Neural progenitor cell (in vitro differentiated cells): ENCODE data around the gene GRID1. TPM values are rescaled to one million over a fixed set of nuclear protein-coding genes. Genes with fewer than 3 reads are reported as not detected.
A peak's percentile ranks its signal among the peaks of the same experiment; 100 is the strongest.
"Not testable (repeated sequence)": the region's sequence is repeated elsewhere in the genome, so short reads cannot be mapped to it uniquely, and the experiment has no call there.

Experiments
- DNase-seq: peaks from one replicate; pipeline ENCODE4 v3.0.0-alpha.2; 2016; ENCODE audit warnings: low spot score
- H2AFZ ChIP-seq: fragments of 200-600 bp; sonication (generic); replicated peaks from 2 replicates; pipeline ENCODE4 v1.6.1; 2016; ENCODE audit warnings: antibody characterized with exemption
- H3F3A ChIP-seq: fragments of 200-600 bp; sonication (generic); 2 replicates; pipeline ENCODE4 v1.6.1; 2016; ENCODE audit warnings: antibody characterized with exemption, low read depth
- H3K27ac ChIP-seq: fragments of 200-600 bp; sonication (generic); 2 replicates; pipeline ENCODE4 v1.5.1; 2016; ENCODE audit warnings: mild to moderate bottlenecking
- H3K27me3 ChIP-seq: fragments of 200-600 bp; sonication (generic); 2 replicates; pipeline ENCODE4 v1.6.1; 2016; ENCODE audit warnings: mild to moderate bottlenecking, moderate library complexity
- H3K36me3 ChIP-seq: fragments of 200-600 bp; sonication (generic); 2 replicates; pipeline ENCODE4 v1.5.1; 2016
- H3K4me1 ChIP-seq: fragments of 200-600 bp; sonication (generic); 2 replicates; pipeline ENCODE4 v1.6.1; 2016; ENCODE audit warnings: mixed run types
- H3K4me2 ChIP-seq: fragments of 200-600 bp; sonication (generic); 2 replicates; pipeline ENCODE4 v1.6.1; 2016
- H3K4me3 ChIP-seq: fragments of 200-600 bp; sonication (generic); 2 replicates; pipeline ENCODE4 v1.5.1; 2016
- H3K79me2 ChIP-seq: fragments of 200-600 bp; sonication (generic); 2 replicates; pipeline ENCODE4 v1.6.1; 2016; ENCODE audit warnings: low read depth
- H3K9ac ChIP-seq: fragments of 200-600 bp; sonication (generic); 2 replicates; pipeline ENCODE4 v1.6.1; 2016
- H3K9me3 ChIP-seq: fragments of 200-600 bp; sonication (generic); 2 replicates; pipeline ENCODE4 v1.5.1; 2016; ENCODE audit warnings: low read depth
- H4K20me1 ChIP-seq: fragments of 200-600 bp; sonication (generic); 2 replicates; pipeline ENCODE4 v1.6.1; 2016; ENCODE audit warnings: low read depth
- H3K27ac Mint-ChIP-seq: 3 replicates; pipeline ENCODE4 v1.8.0; 2021; ENCODE audit warnings: mixed read lengths
- H3K27me3 Mint-ChIP-seq: 2 replicates; pipeline ENCODE4 v1.8.0; 2022; ENCODE audit warnings: low read depth, mild to moderate bottlenecking, inconsistent platforms, moderate library complexity, mixed read lengths; ENCODE audit not compliant: insufficient read depth
- H3K36me3 Mint-ChIP-seq: 3 replicates; pipeline ENCODE4 v1.8.0; 2021; ENCODE audit warnings: mixed read lengths
- H3K4me1 Mint-ChIP-seq: 3 replicates; pipeline ENCODE4 v1.8.0; 2021; ENCODE audit warnings: mixed read lengths
- H3K4me3 Mint-ChIP-seq: 3 replicates; pipeline ENCODE4 v1.8.0; 2021; ENCODE audit warnings: mild to moderate bottlenecking, moderate library complexity, mixed read lengths
- H3K9me3 Mint-ChIP-seq: 3 replicates; pipeline ENCODE4 v1.8.0; 2020; ENCODE audit warnings: mixed read lengths
- EZH2 ChIP-seq: fragments of 200-600 bp; sonication (generic); IDR thresholded peaks from 2 replicates; pipeline ENCODE4 v1.6.1; 2017; ENCODE audit warnings: antibody characterized with exemption, mild to moderate bottlenecking, moderate library complexity
- EZH2phosphoT487 ChIP-seq: fragments of 200-600 bp; sonication (generic); IDR thresholded peaks from 2 replicates; pipeline ENCODE4 v1.6.1; 2017; ENCODE audit warnings: antibody characterized with exemption
- total RNA-seq: library from RNA; depleted of rRNA; stranded (reverse); fragments of >200 nt; gene quantifications from 2 replicates; pipeline ENCODE4 v1.2.3, GENCODE V29; 2015; ENCODE audit warnings: low replicate concordance
- TF ChIP-seq, protein P1 (sequence below): fragments of 200-600 bp; sonication (generic); IDR thresholded peaks from 2 replicates; pipeline ENCODE4 v1.5.1; 2017; ENCODE audit warnings: antibody characterized with exemption, mild to moderate bottlenecking

GRID1 gene
- total RNA-seq, 1 donor from 2014 or later: not detected

GRCh38 chr10:86244297-86245014, 122.1 kb downstream of the GRID1 start:
- Mint-ChIP-seq H3K9me3 (peaks cover 7% of the 10 kb centered on the region), H3K4me1 (peaks cover 4% of the 10 kb centered on the region), H3K4me3 (no peak overlapping the region), H3K27ac (no peak overlapping the region), H3K27me3 (peaks cover 3% of the 10 kb centered on the region), H3K36me3 (no peaks in the 10 kb centered on the region)
- no peaks in the 10 kb centered on the region for H3K36me3 ChIP-seq
- H3K4me1 ChIP-seq: peaks cover 8% of the 10 kb centered on the region
- no peak overlapping the region for H2AFZ ChIP-seq
- TF ChIP-seq, protein P1, sequence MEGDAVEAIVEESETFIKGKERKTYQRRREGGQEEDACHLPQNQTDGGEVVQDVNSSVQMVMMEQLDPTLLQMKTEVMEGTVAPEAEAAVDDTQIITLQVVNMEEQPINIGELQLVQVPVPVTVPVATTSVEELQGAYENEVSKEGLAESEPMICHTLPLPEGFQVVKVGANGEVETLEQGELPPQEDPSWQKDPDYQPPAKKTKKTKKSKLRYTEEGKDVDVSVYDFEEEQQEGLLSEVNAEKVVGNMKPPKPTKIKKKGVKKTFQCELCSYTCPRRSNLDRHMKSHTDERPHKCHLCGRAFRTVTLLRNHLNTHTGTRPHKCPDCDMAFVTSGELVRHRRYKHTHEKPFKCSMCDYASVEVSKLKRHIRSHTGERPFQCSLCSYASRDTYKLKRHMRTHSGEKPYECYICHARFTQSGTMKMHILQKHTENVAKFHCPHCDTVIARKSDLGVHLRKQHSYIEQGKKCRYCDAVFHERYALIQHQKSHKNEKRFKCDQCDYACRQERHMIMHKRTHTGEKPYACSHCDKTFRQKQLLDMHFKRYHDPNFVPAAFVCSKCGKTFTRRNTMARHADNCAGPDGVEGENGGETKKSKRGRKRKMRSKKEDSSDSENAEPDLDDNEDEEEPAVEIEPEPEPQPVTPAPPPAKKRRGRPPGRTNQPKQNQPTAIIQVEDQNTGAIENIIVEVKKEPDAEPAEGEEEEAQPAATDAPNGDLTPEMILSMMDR: no peak
- TF ChIP-seq EZH2: no peak
- TF ChIP-seq EZH2phosphoT487: no peak
- no peak overlapping the region for H3K9ac ChIP-seq
- no peaks in the 10 kb centered on the region for H3K79me2 ChIP-seq
- H3K27ac ChIP-seq: no peak overlapping the region
- no peak overlapping the region for H3K4me3 ChIP-seq
- H4K20me1 ChIP-seq: no peaks in the 10 kb centered on the region
- H3K4me2 ChIP-seq: no peak overlapping the region
- H3F3A ChIP-seq: no peaks in the 10 kb centered on the region
- DNase-seq: no peak
- no peaks in the 10 kb centered on the region for H3K9me3 ChIP-seq
- no peaks in the 10 kb centered on the region for H3K27me3 ChIP-seq

GRCh38 chr10:86243651-86244155, 122.9 kb downstream of the GRID1 start:
- no peaks in the 10 kb centered on the region for H3K9me3 ChIP-seq
- no peaks in the 10 kb centered on the region for H4K20me1 ChIP-seq
- Mint-ChIP-seq H3K27me3 (peaks cover 5% of the 10 kb centered on the region), H3K4me1 (peaks cover 4% of the 10 kb centered on the region), H3K4me3 (no peak overlapping the region), H3K9me3 (peaks cover 13% of the 10 kb centered on the region), H3K36me3 (no peaks in the 10 kb centered on the region), H3K27ac (peak overlapping the region; percentile 5)
- H3K4me3 ChIP-seq: no peak overlapping the region
- H3K4me1 ChIP-seq: peaks cover 8% of the 10 kb centered on the region
- TF ChIP-seq, protein P1: no peak
- TF ChIP-seq EZH2phosphoT487 (no peak), EZH2 (no peak)
- no peaks in the 10 kb centered on the region for H3F3A ChIP-seq
- H3K9ac ChIP-seq: no peak overlapping the region
- H2AFZ ChIP-seq: no peak overlapping the region
- H3K4me2 ChIP-seq: no peak overlapping the region
- H3K27ac ChIP-seq: no peak overlapping the region
- H3K79me2 ChIP-seq: no peaks in the 10 kb centered on the region
- no peak for DNase-seq
- no peaks in the 10 kb centered on the region for H3K27me3 ChIP-seq
- H3K36me3 ChIP-seq: no peaks in the 10 kb centered on the region

GRCh38 chr10:86242761-86243160, 123.8 kb downstream of the GRID1 start:
- Histone ChIP-seq H3K4me3 (no peak overlapping the region), H4K20me1 (no peaks in the 10 kb centered on the region), H2AFZ (no peak overlapping the region), H3F3A (no peaks in the 10 kb centered on the region), H3K9ac (no peak overlapping the region), H3K9me3 (no peaks in the 10 kb centered on the region), H3K36me3 (no peaks in the 10 kb centered on the region), H3K4me2 (no peak overlapping the region), H3K79me2 (no peaks in the 10 kb centered on the region), H3K27ac (no peak overlapping the region), H3K4me1 (peaks cover 8% of the 10 kb centered on the region), H3K27me3 (no peaks in the 10 kb centered on the region)
- DNase-seq: no peak
- TF ChIP-seq, protein P1: no peak
- TF ChIP-seq EZH2phosphoT487 (no peak), EZH2 (no peak)
- Mint-ChIP-seq H3K27me3 (peaks cover 5% of the 10 kb centered on the region), H3K27ac (peak overlapping the region; percentile 51), H3K4me3 (no peak overlapping the region), H3K9me3 (peaks cover 17% of the 10 kb centered on the region), H3K36me3 (no peaks in the 10 kb centered on the region), H3K4me1 (peaks cover 4% of the 10 kb centered on the region)

- not testable (repeated sequence) for H3K36me3 Mint-ChIP-seq, H3K9me3 ChIP-seq, H4K20me1 ChIP-seq, DNase-seq, H2AFZ ChIP-seq, H3K4me3 Mint-ChIP-seq, H3K4me2 ChIP-seq, H3K27me3 ChIP-seq, H3K27ac Mint-ChIP-seq, H3F3A ChIP-seq, H3K27me3 Mint-ChIP-seq, H3K9ac ChIP-seq, H3K4me3 ChIP-seq, H3K27ac ChIP-seq, H3K79me2 ChIP-seq, H3K36me3 ChIP-seq
- Mint-ChIP-seq H3K4me1 (peaks cover 23% of the 10 kb centered on the region), H3K9me3 (peaks cover 28% of the 10 kb centered on the region)
- H3K4me1 ChIP-seq: peaks cover 24% of the 10 kb centered on the region
These were observed 128.5 kb downstream of the GRID1 start for GRCh38 chr10:86238089-86238488.
